Measurements from ENCODE around the gene GMIP.

GMIP gene

GRCh38 chr19:19661141-19661674 lies 17.8 kb upstream of the GMIP start:
- DNase-seq (ENCODE audit: low read depth in 2 of 2) = no peak

- no peak for DNase-seq (ENCODE audit: low read depth in 2 of 2)
Observed at GRCh38 chr19:19659646-19660245, 16.3 kb upstream of the GMIP start.

DNA sequence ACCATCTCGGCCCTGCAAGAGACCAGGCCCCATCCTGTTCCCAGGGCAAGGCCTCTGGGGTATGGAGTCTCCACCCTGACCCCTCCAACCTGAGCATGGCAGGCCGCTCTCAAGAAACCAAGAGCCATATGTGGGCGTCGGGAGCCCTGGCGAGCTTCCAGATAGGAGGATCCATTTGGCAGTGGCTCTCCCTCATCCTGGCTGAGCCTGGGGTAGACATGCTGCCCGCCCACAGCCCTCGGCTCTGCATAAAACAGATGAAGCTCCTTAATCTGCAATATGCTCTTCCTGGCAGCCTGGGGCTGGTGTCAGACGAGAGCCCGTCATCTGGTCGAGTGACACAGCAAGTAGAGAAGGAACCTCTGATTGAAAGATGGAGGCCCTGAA lies 13.9 kb upstream of the GMIP start:
- no peak for DNase-seq (ENCODE audit: low read depth in 2 of 2)

DNA sequence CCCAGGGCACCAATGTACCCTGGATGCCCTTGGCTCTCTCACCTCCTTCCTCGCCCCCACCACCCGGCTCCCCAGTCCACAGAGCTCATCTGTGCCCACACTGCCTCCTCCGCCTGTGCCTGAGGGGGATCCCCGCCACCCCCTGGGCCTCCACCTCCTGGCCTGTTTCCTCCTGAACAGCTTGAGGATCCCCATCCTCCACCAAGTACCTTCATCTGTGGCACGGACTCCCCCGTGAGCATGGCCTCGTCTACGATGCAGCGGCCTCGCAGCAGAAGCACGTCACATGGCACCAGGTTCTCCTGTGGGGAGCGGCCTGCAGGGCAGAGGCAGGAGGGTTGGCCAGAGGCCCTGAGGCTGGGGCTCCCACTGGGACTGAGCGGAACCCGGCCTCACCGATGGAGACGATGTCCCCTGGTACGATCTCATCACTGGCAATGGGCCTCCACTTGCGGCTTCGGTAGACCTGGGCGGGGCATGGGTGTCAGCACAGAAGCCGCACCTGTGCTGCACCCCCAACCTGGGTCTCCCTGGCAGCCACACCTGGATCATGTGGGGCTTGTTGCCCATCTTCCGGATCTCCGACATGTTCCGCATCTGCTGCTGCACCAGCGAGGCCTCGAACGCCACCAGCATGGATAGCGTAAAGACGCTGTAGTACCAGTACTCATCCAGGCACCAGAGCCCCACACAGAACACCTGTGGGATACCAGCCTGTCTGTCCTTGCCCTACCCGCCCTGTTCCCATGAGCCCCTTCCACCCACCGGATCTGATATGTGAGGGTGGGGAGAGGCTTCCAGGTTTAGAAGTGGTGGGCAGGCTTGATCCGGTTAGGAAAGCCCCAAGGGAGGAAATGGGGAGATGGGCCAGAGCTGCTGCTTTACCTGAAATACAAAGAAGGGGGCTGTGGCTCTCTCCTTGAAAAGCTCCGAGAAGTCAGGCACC lies 13.3 kb upstream of the GMIP start:
- DNase-seq (ENCODE audit: low read depth in 2 of 2) = no peak

DNA sequence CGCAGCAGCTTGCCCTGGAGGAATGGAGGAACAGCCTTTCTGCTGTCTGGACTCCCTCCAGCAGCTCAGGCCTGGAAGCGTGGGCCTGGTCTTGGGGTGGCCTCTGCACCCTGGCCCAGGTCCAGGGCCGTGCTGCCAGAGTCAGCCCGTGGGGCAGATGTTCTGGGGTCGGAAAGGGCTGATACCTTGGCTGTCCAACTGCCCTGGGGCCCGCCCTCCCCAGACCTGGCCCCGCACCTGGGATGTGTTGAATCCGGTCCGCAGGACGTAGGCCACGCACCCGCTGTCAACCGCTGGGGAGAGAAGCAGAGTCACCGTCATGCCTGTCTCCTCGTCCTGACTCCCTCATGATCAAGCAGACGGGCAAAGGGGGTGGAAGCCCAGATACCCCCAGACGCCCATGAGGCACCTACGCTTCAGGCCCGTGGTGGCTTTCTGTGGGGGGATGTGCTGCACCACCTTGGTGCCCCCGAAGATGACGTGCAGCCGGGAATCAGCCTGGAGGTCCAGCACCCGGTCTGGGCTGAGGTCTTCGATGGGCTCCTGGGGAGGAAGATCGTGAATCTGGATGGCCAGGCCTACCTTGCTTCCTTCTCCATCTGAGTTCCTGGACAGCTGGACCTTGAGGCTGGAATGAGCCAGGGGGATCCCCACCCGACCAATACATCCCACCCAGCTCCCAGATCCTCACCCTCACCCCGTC lies 12.3 kb upstream of the GMIP start:
- DNase-seq (ENCODE audit: low read depth in 2 of 2) = no peak

GRCh38 chr19:19655051-19655594 lies 11.7 kb upstream of the GMIP start:
- no peak for DNase-seq (ENCODE audit: low read depth in 2 of 2)

DNA sequence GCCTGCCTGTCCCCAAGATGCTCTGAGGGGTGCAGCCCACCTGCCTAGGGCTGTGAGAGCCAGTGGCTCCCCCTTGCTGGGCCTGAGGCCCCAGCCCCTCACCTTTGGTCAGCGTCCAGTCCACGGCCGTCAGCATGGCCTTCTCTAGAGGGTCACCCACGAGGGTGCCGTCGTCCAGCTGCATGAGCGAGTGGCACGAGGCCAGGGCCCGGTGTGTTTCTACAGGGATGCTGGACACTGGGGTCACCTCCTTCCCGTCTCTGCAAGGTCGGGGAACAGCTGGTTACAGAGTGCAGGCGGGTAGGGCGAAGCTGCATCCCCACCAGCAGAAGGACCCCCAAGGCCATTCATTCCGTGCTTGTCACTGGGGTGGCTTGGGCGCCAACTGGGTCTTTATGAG lies 11.0 kb upstream of the GMIP start:
- DNase-seq (ENCODE audit: low read depth in 2 of 2) = no peak

- no peak for DNase-seq (ENCODE audit: low read depth in 2 of 2)
Observed at GRCh38 chr19:19653597-19654147, 10.2 kb upstream of the GMIP start.

- no peak for DNase-seq (ENCODE audit: low read depth in 2 of 2)
Observed at GRCh38 chr19:19652482-19653295, 9.2 kb upstream of the GMIP start.

- DNase-seq (ENCODE audit: low read depth in 2 of 2) = no peak
Observed at GRCh38 chr19:19651076-19651475, 7.6 kb upstream of the GMIP start.

DNA sequence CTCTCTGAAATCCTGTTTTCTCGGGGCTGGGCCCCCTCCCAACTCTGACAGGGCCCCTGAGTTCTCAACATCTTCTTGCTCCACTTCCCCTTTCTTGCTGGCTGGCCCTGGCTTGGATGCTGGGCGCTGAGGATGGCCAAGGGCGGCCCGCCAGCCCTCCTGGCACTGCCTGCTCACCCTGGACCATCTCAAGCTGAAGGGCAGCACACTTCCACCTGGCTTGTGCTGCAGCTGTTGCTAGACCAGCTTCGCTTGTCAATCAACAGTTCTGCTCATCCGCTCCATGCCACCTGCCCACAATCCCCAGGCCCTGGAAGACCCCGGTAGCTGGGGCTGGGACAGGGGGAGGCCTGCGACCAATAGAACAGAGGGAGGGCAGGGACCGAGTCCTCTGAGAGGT lies 6.9 kb upstream of the GMIP start:
- DNase-seq (ENCODE audit: low read depth in 2 of 2) = no peak

DNA sequence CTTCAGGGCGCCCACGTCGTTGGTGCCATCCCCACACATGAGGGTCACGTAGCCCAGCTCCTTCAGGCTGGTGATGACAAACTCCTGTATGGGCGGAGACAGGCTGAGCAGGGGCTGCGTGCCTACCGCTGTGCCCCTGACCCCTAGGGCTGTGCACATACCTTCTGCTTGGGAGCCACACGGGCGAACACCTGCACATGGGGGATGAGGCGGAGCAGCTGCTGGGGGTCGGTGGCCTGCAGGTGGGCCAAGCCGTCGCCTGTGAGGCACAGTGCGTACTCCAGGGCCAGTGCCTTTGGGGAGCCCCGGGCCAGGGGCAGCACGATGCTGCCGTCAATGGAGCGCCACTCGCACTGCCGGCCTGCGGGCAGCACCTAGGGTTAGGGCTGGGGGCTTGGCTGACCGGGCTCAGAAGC lies 6.1 kb upstream of the GMIP start:
- no peak for DNase-seq (ENCODE audit: low read depth in 2 of 2)

- DNase-seq (ENCODE audit: low read depth in 2 of 2) = no peak
Observed at GRCh38 chr19:19649155-19649554, 5.7 kb upstream of the GMIP start.

DNA sequence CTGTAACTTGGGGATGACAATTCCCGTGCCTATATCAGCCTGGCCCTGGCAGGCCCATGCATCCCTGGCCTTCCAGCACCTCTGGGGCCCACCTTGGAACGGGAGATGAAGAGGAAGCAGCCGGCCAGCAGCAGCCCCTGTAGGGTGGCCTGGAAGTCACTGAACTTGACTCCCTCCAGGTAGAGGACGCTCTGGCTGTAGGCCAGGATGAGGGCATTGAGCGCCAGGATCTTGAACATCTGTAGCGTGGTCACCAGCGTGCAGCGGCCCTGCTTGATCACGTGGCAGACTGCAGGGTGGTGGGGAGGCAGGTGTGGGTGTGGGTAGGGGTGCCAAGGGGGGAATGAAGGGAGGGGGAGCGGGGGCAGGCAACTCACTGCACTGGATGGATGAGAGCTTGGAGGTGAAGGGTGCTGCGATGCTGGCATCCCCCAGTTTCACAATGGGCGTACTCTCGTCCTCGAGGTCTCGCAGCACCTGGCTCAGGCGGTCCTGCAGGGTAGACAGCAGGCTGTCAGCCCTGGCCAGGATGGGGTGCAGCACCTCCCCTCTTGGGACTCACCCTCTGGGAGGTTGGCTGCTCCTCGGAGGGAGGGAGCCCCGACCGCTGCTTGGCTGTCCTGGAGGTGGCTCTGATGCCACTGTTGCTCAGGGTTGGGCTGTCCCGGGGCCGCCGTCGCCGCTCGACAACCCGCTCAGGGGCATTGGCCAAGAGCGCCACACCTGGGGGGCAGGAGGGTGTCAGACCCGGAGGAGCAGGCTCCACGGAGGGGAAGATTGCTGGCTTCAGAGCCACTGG lies 3.8 kb upstream of the GMIP start:
- no peak for DNase-seq (ENCODE audit: low read depth in 2 of 2)

- DNase-seq (ENCODE audit: low read depth in 2 of 2) = no peak
Observed at GRCh38 chr19:19645233-19645870, 1.9 kb upstream of the GMIP start.

GRCh38 chr19:19644054-19644388 lies 564 bp upstream of the GMIP start:
- DNase-seq (ENCODE audit: low read depth in 2 of 2) = no peak

GRCh38 chr19:19642506-19643157 lies 825 bp downstream of the GMIP start:
- no peak for DNase-seq (ENCODE audit: low read depth in 2 of 2)

DNA sequence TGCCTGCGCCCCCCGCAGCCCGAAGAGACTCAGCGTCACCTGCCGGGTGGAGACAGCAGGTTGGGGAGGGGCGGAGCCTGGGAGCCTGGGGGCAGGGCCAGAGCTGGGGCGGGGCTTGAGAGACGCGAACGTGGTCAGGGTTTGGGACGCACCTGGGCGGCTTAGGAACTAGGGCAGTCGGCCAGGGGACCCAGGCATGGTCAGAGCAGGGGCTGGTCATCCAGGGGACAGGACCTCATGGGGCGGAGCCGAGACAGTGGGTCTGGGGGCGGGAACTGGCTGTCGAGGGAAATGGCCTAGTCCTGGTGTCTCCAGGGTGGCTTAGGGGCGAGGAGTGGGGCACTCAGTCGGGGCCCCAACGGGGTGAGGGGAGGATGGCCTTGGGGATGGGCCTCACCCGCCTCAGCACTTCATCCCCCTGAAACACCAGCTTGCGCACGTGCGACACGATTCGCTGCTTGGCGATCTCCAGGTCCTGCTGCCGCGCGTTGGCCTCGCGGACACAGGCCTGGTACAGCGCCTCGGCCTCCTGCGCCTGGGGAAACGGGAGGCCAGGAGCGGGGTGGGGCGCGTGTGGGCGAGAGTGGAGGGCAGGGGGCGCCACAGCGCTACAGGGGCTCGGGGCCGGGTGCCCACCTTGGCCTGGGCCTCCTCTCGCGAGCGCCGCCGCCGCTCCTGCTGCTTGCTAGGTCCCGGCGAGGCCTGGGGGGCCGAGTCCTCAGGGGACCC lies 5.8 kb downstream of the GMIP start:
- DNase-seq (ENCODE audit: low read depth in 2 of 2) = no peak

- no peak for DNase-seq (ENCODE audit: low read depth in 2 of 2)
Observed at GRCh38 chr19:19637186-19637522, 6.3 kb downstream of the GMIP start.

Data from stimulated activated CD4-positive, alpha-beta T cell treated with anti-CD3 and anti-CD28 coated beads, Interleukin-4, amount 100 ng/mL, for 48 hours (primary cell).